HCT116 (cell line): ENCODE measurements around the gene FABP2. TPM values are rescaled to one million over a fixed set of nuclear protein-coding genes. Genes with fewer than 3 reads are reported as not detected.

Experiments
- ATAC-seq: fragments of 200-7000 bp; cut with Tn5 transposase; 2 replicates; pipeline ENCODE4 v1.9.1; 2020; ENCODE audit warnings: mild to moderate bottlenecking, moderate library complexity
- BruUV-seq: library from RNA; stranded (reverse); fragments of 400-500 nt; replicated peaks from 2 replicates; lab custom pipeline; 2021; lab: Mats Ljungman, UMichigan
- CTCF ChIA-PET: fragments of 300-600 bp; sonication (Branson Sonifier 250); formaldehyde crosslinking; loops from one replicate; lab custom pipeline; 2021; ENCODE audit warnings: antibody characterized with exemption; lab: Charles Lee
- POLR2A ChIA-PET: fragments of 300-600, 350-600 bp; sonication (Branson Sonifier 250); formaldehyde crosslinking; loops from one replicate; lab custom pipeline; 2021; ENCODE audit warnings: antibody characterized with exemption; lab: Charles Lee
- RAD21 ChIA-PET, 2 experiments: fragments of 300-600 bp; sonication (Branson Sonifier 250); formaldehyde crosslinking; loops; one replicate each; lab custom pipeline; 2023; ENCODE audit warnings: low total read pairs in 2 of 2; ENCODE audit not compliant: uncharacterized antibody in 2 of 2, unreplicated experiment in 2 of 2, low non-redundant PET in 1 of 2; lab: Charles Lee
- DNase-seq: peaks from one replicate; pipeline ENCODE4 v3.0.0-alpha.2; 2010; ENCODE audit warnings: low read depth, low spot score
- H2AFZ ChIP-seq: fragments of 200-600 bp; shearing (Covaris generic), sonication (generic); 2 replicates; pipeline ENCODE4 v1.6.1; 2017; ENCODE audit warnings: low read depth, mixed run types, mixed read lengths, antibody characterized with exemption, low read length; ENCODE audit not compliant: poor library complexity, severe bottlenecking
- H3K27ac ChIP-seq: 2 replicates; pipeline ENCODE4 v1.5.1; 2012; ENCODE audit warnings: low read depth, low read length
- H3K27me3 ChIP-seq: fragments of 200-600 bp; sonication (generic); 2 replicates; pipeline ENCODE4 v1.6.1; 2016; ENCODE audit warnings: mixed run types, low read length, mixed read lengths; ENCODE audit not compliant: insufficient read depth
- H3K36me3 ChIP-seq, 2 experiments: fragments of 200-500 bp in 1 of 2; fragments of 200-600 bp in 1 of 2; sonication (Bioruptor generic) in 1 of 2; sonication (generic) in 1 of 2; 2 replicates each; pipeline versions ENCODE4 v1.5.1 to v1.6.1; 2014 to 2016; ENCODE audit warnings: low read length in 2 of 2, inconsistent platforms in 1 of 2, mixed read lengths in 1 of 2, mixed run types in 1 of 2; ENCODE audit not compliant: insufficient read depth in 2 of 2, control insufficient read depth in 1 of 2
- H3K4me1 ChIP-seq, 2 experiments: fragments of 200-600 bp in 1 of 2; sonication (generic) in 1 of 2; 2 replicates each; pipeline versions ENCODE4 v1.5.1 to v1.6.1; 2012 to 2017; ENCODE audit warnings: low read length in 2 of 2, inconsistent platforms in 1 of 2, mild to moderate bottlenecking in 1 of 2, mixed read lengths in 1 of 2, mixed run types in 1 of 2, moderate library complexity in 1 of 2; ENCODE audit not compliant: insufficient read depth in 2 of 2, control insufficient read depth in 1 of 2
- H3K4me2 ChIP-seq: fragments of 200-600 bp; sonication (generic); 2 replicates; pipeline ENCODE4 v1.6.1; 2017; ENCODE audit warnings: mixed run types, low read length, mixed read lengths
- H3K4me3 ChIP-seq, 2 experiments: fragments of 200-600 bp in 1 of 2; sonication (generic) in 1 of 2; replicated peaks in 1 of 2; 2 replicates each; pipeline ENCODE4 v1.5.1; 2011 to 2016; ENCODE audit warnings: low read length in 2 of 2, control low read depth in 1 of 2, low read depth in 1 of 2, mild to moderate bottlenecking in 1 of 2, mixed read lengths in 1 of 2, mixed run types in 1 of 2
- H3K79me2 ChIP-seq: fragments of 200-600 bp; sonication (generic); 2 replicates; pipeline ENCODE4 v1.6.1; 2017; ENCODE audit warnings: mild to moderate bottlenecking, mixed run types, low read length, moderate library complexity, mixed read lengths; ENCODE audit not compliant: insufficient read depth
- H3K9ac ChIP-seq: fragments of 200-600 bp; sonication (generic); 2 replicates; pipeline ENCODE4 v1.6.1; 2016; ENCODE audit warnings: low read length, mixed read lengths
- H3K9me2 ChIP-seq: fragments of 200-600 bp; sonication (generic), shearing (Covaris generic); 2 replicates; pipeline ENCODE4 v1.6.1; 2017; ENCODE audit warnings: mixed run types, mild to moderate bottlenecking, moderate library complexity; ENCODE audit not compliant: insufficient read depth
- H3K9me3 ChIP-seq, 2 experiments: fragments of 200-500 bp in 1 of 2; fragments of 200-600 bp in 1 of 2; sonication (Bioruptor generic) in 1 of 2; sonication (generic) in 1 of 2; 2 replicates each; pipeline ENCODE4 v1.6.1; 2014 to 2017; ENCODE audit warnings: low read length in 2 of 2, mixed read lengths in 2 of 2, inconsistent platforms in 1 of 2, low read depth in 1 of 2, mild to moderate bottlenecking in 1 of 2, mixed run types in 1 of 2, moderate library complexity in 1 of 2; ENCODE audit not compliant: control insufficient read depth in 1 of 2, insufficient read depth in 1 of 2
- H4K20me1 ChIP-seq: fragments of 200-600 bp; sonication (generic), shearing (Covaris generic); 2 replicates; pipeline ENCODE4 v1.6.1; 2017; ENCODE audit warnings: mixed run types, mild to moderate bottlenecking, moderate library complexity; ENCODE audit not compliant: insufficient read depth
- ATF3 ChIP-seq: IDR thresholded peaks from 2 replicates; pipeline ENCODE4 v1.6.1; 2012
- CEBPB ChIP-seq: IDR thresholded peaks from 2 replicates; pipeline ENCODE4 v1.6.1; 2012; ENCODE audit warnings: low read depth
- EGR1 ChIP-seq: IDR thresholded peaks from 2 replicates; pipeline ENCODE4 v1.6.1; 2012; ENCODE audit warnings: low read depth
- ELF1 ChIP-seq: IDR thresholded peaks from 2 replicates; pipeline ENCODE4 v1.6.1; 2012; ENCODE audit warnings: low read depth, borderline replicate concordance
- EZH2 ChIP-seq: fragments of 200-600 bp; sonication (generic); IDR thresholded peaks from 2 replicates; pipeline ENCODE4 v1.6.1; 2017; ENCODE audit warnings: antibody characterized with exemption, mixed run types
- EZH2phosphoT487 ChIP-seq: fragments of 200-600 bp; IDR thresholded peaks from 2 replicates; pipeline ENCODE4 v1.6.1; 2018; ENCODE audit warnings: antibody characterized with exemption, borderline replicate concordance
- JUND ChIP-seq: IDR thresholded peaks from 2 replicates; pipeline ENCODE4 v1.6.1; 2012
- POLR2AphosphoS5 ChIP-seq: IDR thresholded peaks from 2 replicates; pipeline ENCODE4 v1.6.1; 2011; ENCODE audit warnings: mild to moderate bottlenecking, low read depth, low read length, moderate library complexity
- RAD21 ChIP-seq: IDR thresholded peaks from 2 replicates; pipeline ENCODE4 v1.6.1; 2012; ENCODE audit warnings: low read depth, mild to moderate bottlenecking
- REST ChIP-seq: IDR thresholded peaks from 2 replicates; pipeline ENCODE4 v1.6.1; 2012; ENCODE audit warnings: low read depth
- SIN3A ChIP-seq: IDR thresholded peaks from 2 replicates; pipeline ENCODE4 v1.6.1; 2012; ENCODE audit warnings: low read depth
- SP1 ChIP-seq: IDR thresholded peaks from 2 replicates; pipeline ENCODE4 v1.6.1; 2012; ENCODE audit warnings: low read depth
- TCF7L2 ChIP-seq: IDR thresholded peaks from 2 replicates; pipeline ENCODE4 v1.7.0; 2011; ENCODE audit warnings: borderline replicate concordance, inconsistent platforms; ENCODE audit not compliant: insufficient read depth, insufficient read length; ENCODE audit errors: extremely low read depth
- YY1 ChIP-seq: IDR thresholded peaks from 2 replicates; pipeline ENCODE4 v1.6.1; 2011; ENCODE audit warnings: low read length, low read depth, moderate library complexity, mild to moderate bottlenecking; ENCODE audit not compliant: insufficient replicate concordance; ENCODE audit errors: extremely low read depth
- ZBTB33 ChIP-seq: IDR thresholded peaks from 2 replicates; pipeline ENCODE4 v1.6.1; 2011; ENCODE audit warnings: mild to moderate bottlenecking, low read length, moderate library complexity; ENCODE audit not compliant: insufficient replicate concordance; ENCODE audit errors: extremely low read depth
- ZNF274 ChIP-seq: fragments of 200-500 bp; sonication (Bioruptor generic); IDR thresholded peaks from 2 replicates; pipeline ENCODE4 v1.6.1; 2014; ENCODE audit warnings: mild to moderate bottlenecking, low read depth, low read length, inconsistent platforms
- intact Hi-C: fragments of 100-400 bp; cut with micrococcal nuclease; formaldehyde crosslinking; loops from 2 replicates; pipeline ENCODE4 v1.10.0; 2022
- total RNA-seq: library from RNA; stranded (reverse); gene quantifications from one replicate; pipeline ENCODE4 v1.2.1, GENCODE V29; 2021; ENCODE audit not compliant: unreplicated experiment
- TF ChIP-seq, protein P1 (sequence below): IDR thresholded peaks from 2 replicates; pipeline ENCODE4 v1.6.1; 2012
- TF ChIP-seq, protein P2 (sequence below), 3 experiments: fragments of 200-600 bp in 1 of 3; sonication (generic) in 1 of 3; IDR thresholded peaks in 2 of 3; conservative IDR thresholded peaks in 1 of 3; 2 replicates each; pipeline ENCODE4 v1.5.1; 2012 to 2017; ENCODE audit warnings: low read depth in 2 of 3, low read length in 2 of 3, antibody characterized with exemption in 1 of 3, borderline replicate concordance in 1 of 3, control low read depth in 1 of 3, mild to moderate bottlenecking in 1 of 3, mixed read lengths in 1 of 3, mixed run types in 1 of 3, moderate library complexity in 1 of 3; ENCODE audit not compliant: insufficient read depth in 1 of 3

The FABP2 gene
- total RNA-seq, 1 experiment from 2014 or later = not detected

- DNase-seq = no peak
- no peaks in the 10 kb centered on the region for H3K27me3 ChIP-seq
- H2AFZ ChIP-seq = no peak overlapping the region
- TF ChIP-seq SP1 = no peak
- no peak for TF ChIP-seq RAD21
- TF ChIP-seq TCF7L2 = no peak
- TF ChIP-seq ATF3 = no peak
- no peak for TF ChIP-seq POLR2AphosphoS5
- TF ChIP-seq EGR1 = no peak
- no peak for TF ChIP-seq CEBPB
- TF ChIP-seq YY1 = no peak
- TF ChIP-seq ZBTB33 = no peak
- TF ChIP-seq SIN3A = no peak
- no peak for TF ChIP-seq EZH2phosphoT487
- TF ChIP-seq, protein P1, sequence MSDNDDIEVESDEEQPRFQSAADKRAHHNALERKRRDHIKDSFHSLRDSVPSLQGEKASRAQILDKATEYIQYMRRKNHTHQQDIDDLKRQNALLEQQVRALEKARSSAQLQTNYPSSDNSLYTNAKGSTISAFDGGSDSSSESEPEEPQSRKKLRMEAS = no peak
- TF ChIP-seq, protein P2, sequence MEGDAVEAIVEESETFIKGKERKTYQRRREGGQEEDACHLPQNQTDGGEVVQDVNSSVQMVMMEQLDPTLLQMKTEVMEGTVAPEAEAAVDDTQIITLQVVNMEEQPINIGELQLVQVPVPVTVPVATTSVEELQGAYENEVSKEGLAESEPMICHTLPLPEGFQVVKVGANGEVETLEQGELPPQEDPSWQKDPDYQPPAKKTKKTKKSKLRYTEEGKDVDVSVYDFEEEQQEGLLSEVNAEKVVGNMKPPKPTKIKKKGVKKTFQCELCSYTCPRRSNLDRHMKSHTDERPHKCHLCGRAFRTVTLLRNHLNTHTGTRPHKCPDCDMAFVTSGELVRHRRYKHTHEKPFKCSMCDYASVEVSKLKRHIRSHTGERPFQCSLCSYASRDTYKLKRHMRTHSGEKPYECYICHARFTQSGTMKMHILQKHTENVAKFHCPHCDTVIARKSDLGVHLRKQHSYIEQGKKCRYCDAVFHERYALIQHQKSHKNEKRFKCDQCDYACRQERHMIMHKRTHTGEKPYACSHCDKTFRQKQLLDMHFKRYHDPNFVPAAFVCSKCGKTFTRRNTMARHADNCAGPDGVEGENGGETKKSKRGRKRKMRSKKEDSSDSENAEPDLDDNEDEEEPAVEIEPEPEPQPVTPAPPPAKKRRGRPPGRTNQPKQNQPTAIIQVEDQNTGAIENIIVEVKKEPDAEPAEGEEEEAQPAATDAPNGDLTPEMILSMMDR (IDR thresholded peaks at IDR 0.05 in 2 of 3, conservative IDR thresholded peaks at IDR 0.05 in 1 of 3; ENCODE audit: borderline replicate concordance in 1 of 3, insufficient read depth in 1 of 3, low read depth in 2 of 3, low read length in 2 of 3) = no peak
- TF ChIP-seq ELF1 = no peak
- no peak for TF ChIP-seq JUND
- no peak for TF ChIP-seq ZNF274
- no peak for TF ChIP-seq EZH2
- no peak for TF ChIP-seq REST
- H3K27ac ChIP-seq = no peak overlapping the region
- H3K9ac ChIP-seq = no peak overlapping the region
- no peak overlapping the region for H3K4me3 ChIP-seq
- H3K9me2 ChIP-seq = no peaks in the 10 kb centered on the region
- ChIA-PET CTCF (no interaction called here), POLR2A (no interaction called here), RAD21 (no interaction called here)
- H3K4me1 ChIP-seq = no peaks in the 10 kb centered on the region
- BruUV-seq = no TSS peak
- H3K9me3 ChIP-seq = no peaks in the 10 kb centered on the region
- intact Hi-C loops = no loop called here
- no peak for ATAC-seq
- H3K4me2 ChIP-seq = no peak overlapping the region
- H4K20me1 ChIP-seq = no peaks in the 10 kb centered on the region
- no peaks in the 10 kb centered on the region for H3K36me3 ChIP-seq
- peaks cover 13% of the 10 kb centered on the region for H3K79me2 ChIP-seq
Measured at GRCh38 chr4:119281393-119281792, 40.5 kb downstream of the FABP2 start.
